ENCODE data around the gene ZIC1.

Gene ZIC1

GRCh38 chr3:147422601-147423536 is 13.7 kb downstream of the ZIC1 start:
- no peak for DNase-seq (ENCODE audit: low read depth, low spot score)

- no peak for DNase-seq (ENCODE audit: low read depth, low spot score)
Measured at GRCh38 chr3:147423537-147423797, 14.3 kb downstream of the ZIC1 start.

- DNase-seq (ENCODE audit: low read depth, low spot score): no peak
Measured at GRCh38 chr3:147423798-147424580, 14.8 kb downstream of the ZIC1 start.

- no peak for DNase-seq (ENCODE audit: low read depth, low spot score)
Measured at GRCh38 chr3:147424581-147425387, 15.6 kb downstream of the ZIC1 start.

GRCh38 chr3:147425388-147425850 is 16.3 kb downstream of the ZIC1 start:
- no peak for DNase-seq (ENCODE audit: low read depth, low spot score)

- no peak for DNase-seq (ENCODE audit: low read depth, low spot score)
Measured at GRCh38 chr3:147426931-147427330, 17.8 kb downstream of the ZIC1 start.

GRCh38 chr3:147427746-147428145 is 18.6 kb downstream of the ZIC1 start:
- DNase-seq (ENCODE audit: low read depth, low spot score): no peak

GRCh38 chr3:147428326-147428725 is 19.2 kb downstream of the ZIC1 start:
- DNase-seq (ENCODE audit: low read depth, low spot score): no peak

- no peak for DNase-seq (ENCODE audit: low read depth, low spot score)
Measured at GRCh38 chr3:147428754-147429153, 19.6 kb downstream of the ZIC1 start.

- DNase-seq (ENCODE audit: low read depth, low spot score): no peak
Measured at GRCh38 chr3:147431751-147432150, 22.6 kb downstream of the ZIC1 start.

GRCh38 chr3:147447224-147447623 is 38.1 kb downstream of the ZIC1 start:
- no peak for DNase-seq (ENCODE audit: low read depth, low spot score)

- DNase-seq (ENCODE audit: low read depth, low spot score): no peak
Measured at GRCh38 chr3:147449669-147450068, 40.5 kb downstream of the ZIC1 start.

- DNase-seq (ENCODE audit: low read depth, low spot score): no peak
Measured at GRCh38 chr3:147458995-147459704, 50.0 kb downstream of the ZIC1 start.

- DNase-seq (ENCODE audit: low read depth, low spot score): no peak
Measured at GRCh38 chr3:147462856-147463255, 53.7 kb downstream of the ZIC1 start.
